NCI-H2196 (cell line): Measurements from ENCODE around the gene NCK1.
"Not testable (repeated sequence)": the region's sequence is repeated elsewhere in the genome, so short reads cannot be mapped to it uniquely, and the experiment has no call there.

Source experiments
- DNase-seq: peaks from one replicate; lab custom pipeline; 2025; ENCODE audit not compliant: unreplicated experiment; lab: John Stamatoyannopoulos, UW

Gene NCK1

GRCh38 chr3:136982520-136983138, 120.6 kb downstream of the NCK1 start:
- no peak for DNase-seq

GRCh38 chr3:136984837-136985236, 122.8 kb downstream of the NCK1 start:
- DNase-seq = no peak

GRCh38 chr3:136987398-136987980, 125.5 kb downstream of the NCK1 start:
- DNase-seq = not testable (repeated sequence)

GRCh38 chr3:136988651-136989050, 126.6 kb downstream of the NCK1 start:
- no peak for DNase-seq

GRCh38 chr3:136989781-136990524, 127.9 kb downstream of the NCK1 start:
- no peak for DNase-seq

- DNase-seq = no peak
Observed at GRCh38 chr3:136990826-136991225, 128.8 kb downstream of the NCK1 start.

GRCh38 chr3:136992115-136992514, 130.1 kb downstream of the NCK1 start:
- no peak for DNase-seq

GRCh38 chr3:136994772-136995516, 132.9 kb downstream of the NCK1 start:
- DNase-seq = peak; percentile 93

GRCh38 chr3:136995652-136996051, 133.6 kb downstream of the NCK1 start:
- no peak for DNase-seq
